ENCODE results near the gene MTIF3.

DNA sequence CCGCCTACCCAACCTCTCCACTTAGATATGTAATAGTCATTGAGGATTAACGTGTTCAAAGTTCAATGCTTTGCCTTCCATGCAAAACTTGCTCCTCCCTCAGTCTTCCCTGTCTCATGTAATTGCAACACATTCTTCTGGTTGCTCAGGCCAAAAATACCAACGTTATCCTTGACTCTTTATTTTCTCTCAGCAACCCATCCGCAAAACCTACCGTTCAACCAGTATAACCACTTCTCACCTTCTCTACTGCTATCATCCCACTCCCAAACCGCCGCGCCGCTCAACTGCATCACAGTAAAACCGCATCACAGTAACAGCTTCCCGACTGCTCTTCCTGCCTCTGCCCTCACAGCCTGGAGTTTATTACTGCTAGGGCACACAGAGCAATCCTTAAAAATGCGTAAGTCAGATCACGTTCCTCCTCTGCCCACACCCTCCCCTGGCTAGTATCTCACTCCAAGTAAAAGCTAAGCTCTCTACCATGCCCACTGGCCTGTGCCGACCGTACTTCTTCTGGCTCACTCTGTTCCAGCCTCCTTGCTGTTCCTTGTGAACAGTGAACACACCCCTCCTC, 8.2 kb downstream of the MTIF3 start:
- TF ChIP-seq POLR2AphosphoS5 (IDR thresholded peaks at IDR 0.05; ENCODE audit: low read depth, low read length) (no peak), TAF1 (IDR thresholded peaks at IDR 0.05; ENCODE audit: borderline replicate concordance, low read depth, low read length) (no peak), POLR2A (IDR thresholded peaks at IDR 0.05; ENCODE audit: low read depth, low read length) (no peak)

All from GM12892 (cell line).